ELF-1 (cell line): ENCODE results near the gene PRCD.
"Not testable (repeated sequence)": the region's sequence is repeated elsewhere in the genome, so short reads cannot be mapped to it uniquely, and the experiment has no call there.

ENCODE experiments used
- DNase-seq: peaks from one replicate; pipeline ENCODE4 v3.0.0-alpha.2; 2016; ENCODE audit warnings: low read depth, low spot score

The PRCD gene

GRCh38 chr17:76504117-76504516, 35.7 kb upstream of the PRCD start:
- DNase-seq, result no peak

DNA sequence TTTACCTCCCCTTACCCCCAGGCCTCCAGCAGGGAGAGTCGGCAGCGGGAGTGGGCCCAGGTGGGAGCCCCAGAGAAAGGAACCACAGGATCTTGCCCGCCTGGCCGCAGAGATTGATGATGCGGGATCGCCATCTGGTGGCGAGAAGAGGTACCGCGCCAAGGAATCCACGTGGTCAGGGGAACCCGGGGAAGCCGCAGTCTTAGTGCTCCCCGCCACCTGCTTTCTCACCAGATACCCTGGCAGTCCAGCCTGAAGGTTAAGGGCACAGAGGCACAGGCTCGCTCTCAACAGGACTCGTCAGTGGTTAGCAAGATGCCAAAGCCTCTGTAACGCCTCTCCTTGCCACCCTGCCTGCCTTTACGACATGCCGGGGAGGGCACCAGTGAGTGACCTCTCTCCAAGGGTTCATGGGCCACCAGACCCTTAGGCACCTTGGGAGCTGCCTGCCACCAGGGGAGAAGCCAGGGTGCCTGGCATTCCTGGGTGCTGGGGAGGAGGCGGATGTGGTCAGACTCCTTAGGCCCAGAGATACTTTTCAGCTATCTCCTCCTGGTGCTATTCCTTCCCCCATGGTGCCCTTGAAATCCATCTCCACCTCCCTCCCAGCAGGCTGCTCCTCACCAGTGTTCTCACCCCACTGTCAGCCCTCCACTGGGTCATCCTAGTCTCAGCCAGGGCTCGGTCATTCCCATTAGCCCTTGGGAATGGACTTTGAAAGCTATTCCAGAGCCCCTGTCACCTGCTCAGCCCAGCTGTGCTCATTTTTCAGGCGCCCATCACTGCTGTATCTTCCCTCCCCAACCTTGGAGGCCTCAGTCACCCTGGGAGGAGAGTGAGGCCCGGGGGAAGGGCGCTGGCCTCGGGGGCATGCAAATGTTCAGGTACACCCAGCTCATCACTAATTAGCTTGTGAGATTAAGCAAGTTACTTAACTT, 33.2 kb upstream of the PRCD start:
- DNase-seq, result peak; percentile 91

DNA sequence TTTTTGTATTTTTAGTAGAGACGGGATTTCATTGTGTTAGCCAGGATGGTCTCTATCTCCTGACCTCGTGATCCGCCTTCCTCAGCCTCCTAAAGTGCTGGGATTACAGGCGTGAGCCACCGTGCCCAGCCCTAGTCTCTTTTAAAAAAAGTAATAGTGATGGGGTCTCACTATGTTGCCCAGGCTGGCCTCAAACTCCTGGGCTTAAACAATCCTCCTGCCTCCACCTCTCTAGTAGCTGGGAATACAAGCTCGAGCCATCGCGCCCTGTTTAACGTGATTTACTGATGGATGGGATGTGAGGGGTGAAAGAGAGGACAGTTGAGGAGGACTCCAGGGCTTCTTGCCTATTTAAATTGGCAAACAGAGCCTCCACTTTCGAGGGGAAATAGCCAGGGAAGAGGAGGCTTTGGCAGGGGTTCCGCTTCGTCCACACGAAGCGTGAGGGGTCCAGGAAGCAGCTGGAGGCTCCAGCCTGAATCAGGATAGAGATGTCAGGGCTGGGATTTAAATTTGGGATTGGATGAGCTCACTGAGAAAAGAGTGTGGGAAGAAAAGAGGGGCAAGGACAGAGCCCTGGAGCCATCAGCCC, 31.3 kb upstream of the PRCD start:
- DNase-seq, result not testable (repeated sequence)

- no peak for DNase-seq
Measured at GRCh38 chr17:76510831-76511244, 29.0 kb upstream of the PRCD start.

DNA sequence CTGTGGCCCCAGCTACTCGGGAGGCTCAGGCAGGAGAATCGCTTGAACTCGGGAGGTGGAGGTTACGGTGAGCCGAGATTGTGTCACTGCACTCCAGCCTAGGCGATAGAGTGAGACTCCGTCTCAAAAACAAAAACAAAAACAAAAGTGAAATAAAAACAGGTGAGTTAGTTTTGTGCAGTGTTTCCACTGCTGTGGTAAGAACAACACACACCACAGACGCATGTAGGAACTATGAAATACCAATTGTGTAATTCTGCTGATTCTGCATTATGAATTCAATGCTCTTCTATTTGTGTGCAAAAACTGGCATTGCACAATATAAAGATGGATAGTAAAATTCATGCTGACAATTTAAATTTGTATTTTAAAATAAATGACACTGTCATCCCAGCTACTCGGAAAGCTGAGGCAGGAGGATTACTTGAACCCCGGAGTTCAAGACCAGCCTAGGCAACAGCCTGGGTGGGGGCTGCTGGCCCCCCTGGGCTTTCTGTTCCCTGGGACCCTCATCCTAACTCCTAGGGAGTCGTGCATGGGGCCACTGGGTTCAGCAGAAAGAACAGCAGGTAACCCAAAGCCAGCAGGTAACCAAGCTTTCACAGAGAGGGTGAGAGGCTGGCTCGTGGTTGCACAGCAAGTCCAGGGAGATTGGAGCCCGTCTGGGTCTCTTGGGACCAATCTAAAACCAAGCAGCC, 28.0 kb upstream of the PRCD start:
- no peak for DNase-seq

DNA sequence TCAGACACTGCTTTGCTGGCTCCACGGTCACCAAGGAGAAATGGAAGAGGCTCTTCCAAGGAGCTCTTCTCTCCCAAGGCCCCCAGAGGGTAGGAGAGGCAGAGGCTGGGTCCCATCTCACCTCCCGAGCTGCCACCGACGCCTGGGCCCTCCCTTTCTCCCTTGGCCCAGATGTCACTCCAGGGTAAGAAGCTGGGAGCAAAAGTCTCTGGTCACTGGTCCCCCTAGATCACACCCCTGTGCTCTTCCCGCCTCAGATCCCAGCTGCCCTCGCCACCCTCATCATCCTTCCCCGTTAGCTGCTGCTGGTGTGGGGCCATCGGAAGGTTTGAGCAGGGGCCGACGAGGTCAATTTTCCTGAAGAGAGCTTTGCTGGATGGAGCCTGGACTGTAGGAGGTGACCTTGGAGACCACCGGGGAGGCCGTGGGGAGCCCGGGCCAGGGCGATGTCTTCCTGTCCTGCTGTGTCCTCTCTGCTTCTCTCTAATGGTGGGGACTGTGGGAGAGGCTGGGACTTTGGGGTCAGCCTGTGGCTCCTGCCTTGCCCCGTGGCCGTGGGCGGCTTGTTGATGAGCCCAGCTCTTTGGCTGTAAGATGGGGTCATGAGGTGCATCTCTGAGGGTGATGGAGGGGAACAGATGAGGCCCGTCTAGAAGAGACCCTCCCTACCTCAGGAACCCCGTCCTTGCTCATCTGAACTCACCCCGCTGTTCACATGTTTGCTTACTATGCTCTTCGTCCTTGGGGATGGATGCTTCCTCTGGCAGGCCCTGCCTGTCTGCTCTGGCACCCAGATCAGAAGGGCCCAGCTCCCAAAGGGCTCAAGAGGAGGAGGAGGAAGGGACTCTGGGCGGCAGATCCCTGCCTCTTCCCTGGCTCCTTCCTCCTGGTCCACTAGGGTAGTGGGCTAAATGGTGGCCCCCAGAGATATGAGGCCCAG, 27.2 kb upstream of the PRCD start:
- no peak for DNase-seq

DNA sequence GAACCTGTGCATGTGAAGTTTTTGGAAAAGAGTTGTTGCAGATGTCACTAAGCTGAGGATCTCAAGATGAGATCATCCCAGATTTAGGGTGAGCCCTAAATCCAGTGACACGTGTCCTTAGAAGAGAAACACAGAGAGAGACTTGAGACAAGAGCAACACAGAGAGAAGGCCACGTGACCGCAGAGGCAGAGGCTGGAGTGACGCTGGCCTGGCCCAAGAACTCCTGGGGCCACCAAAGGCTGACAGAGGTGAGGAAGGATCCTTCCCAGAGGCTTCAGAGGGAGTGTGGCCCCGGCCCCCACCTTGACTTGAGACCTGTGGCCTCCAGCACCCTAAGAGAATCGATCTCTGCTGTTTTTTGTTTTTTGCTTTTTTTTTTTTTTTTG, 26.5 kb upstream of the PRCD start:
- no peak for DNase-seq

- not testable (repeated sequence) for DNase-seq
Measured at GRCh38 chr17:76514355-76514754, 25.5 kb upstream of the PRCD start.

DNA sequence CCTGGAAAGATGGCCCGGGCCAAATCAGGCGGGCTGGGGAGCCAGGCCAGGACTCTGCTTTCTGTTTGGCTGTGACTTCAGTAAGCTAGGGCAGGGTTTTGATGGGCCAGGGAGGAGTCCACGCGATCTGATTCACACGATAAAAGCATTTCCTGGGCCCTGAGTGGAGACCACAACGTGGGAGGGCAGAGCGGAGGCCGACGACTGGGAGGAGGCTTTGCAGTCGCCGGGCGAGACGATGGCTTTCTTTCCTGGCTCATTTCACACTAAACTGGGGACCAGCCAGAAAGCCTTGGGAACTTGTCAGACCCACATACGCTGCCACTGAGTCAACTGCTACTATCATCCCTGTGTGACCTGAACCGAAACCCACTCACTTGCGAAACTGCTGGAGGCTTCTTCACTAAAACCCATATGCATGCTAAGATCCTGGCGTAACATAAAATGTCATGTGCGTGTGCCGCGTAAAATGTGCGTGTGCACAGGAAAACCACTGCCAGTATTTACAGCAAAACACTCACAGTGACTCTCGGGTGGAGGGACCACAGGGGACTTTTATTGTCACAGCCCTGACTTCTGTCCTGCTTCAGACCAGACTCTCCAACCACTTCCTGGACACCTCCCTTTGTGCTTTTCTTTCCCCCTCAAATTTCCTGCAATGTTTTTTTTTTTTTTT, 24.4 kb upstream of the PRCD start:
- no peak for DNase-seq

DNA sequence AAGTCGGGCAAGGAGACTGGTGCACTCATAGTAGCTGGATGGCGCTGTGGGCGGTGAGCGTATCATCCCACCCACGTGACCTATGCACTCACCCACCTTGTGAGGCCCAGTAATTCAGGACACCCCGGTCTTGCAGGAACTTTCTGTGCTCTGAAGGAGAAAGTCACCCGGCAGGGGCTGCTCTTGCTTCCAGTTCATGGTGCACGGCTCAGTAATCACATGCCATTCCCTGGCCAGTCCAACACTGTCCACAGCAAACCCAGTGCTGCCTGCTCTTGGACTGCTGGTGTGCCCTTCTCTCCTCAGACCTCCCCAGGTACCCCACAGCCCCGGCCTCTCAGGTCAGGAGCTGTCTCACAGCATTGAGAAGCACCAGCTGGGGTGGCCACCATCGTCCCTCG, 22.2 kb upstream of the PRCD start:
- DNase-seq, result no peak

- DNase-seq, result no peak
Measured at GRCh38 chr17:76519048-76519966, 20.5 kb upstream of the PRCD start.

DNA sequence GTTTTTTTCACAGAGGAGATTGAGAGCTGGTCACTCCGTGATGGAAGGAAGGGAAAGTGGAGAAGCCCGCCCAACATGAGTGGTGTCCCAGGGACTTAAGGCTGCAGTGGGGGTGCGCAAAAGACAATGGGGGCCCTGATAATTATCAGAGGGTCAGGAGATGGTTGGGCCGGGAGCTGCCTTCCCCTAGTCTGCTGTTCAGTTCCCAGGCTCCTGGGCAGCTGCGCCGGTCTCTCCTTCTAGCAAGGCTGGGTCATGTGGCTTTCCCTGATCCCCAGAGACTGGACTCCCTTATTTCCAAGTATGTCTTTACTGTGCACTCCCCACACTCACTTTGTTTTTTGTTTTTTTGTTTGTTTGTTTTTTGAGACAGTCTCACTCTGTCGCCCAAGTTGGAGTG, 18.6 kb upstream of the PRCD start:
- DNase-seq, result no peak

DNA sequence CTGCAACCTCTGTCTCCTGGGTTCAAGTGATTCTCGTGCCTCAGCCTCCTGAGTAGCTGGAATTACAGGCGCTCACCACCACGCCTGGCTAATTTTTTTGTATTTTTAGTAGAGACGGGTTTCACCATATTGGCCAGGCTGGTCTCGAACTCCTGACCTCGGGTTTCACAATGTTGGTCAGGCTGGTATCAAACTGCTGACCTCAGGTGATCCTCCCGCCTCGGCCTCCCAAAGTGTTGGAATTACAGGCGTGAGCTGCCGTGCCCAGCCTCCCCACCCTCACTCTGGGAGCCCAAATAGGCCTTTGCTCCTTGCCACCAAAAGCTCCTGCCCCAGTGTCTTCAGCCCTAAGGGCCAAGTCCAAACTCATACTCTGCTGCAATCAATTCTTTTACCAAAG, 18.2 kb upstream of the PRCD start:
- DNase-seq, result not testable (repeated sequence)

DNA sequence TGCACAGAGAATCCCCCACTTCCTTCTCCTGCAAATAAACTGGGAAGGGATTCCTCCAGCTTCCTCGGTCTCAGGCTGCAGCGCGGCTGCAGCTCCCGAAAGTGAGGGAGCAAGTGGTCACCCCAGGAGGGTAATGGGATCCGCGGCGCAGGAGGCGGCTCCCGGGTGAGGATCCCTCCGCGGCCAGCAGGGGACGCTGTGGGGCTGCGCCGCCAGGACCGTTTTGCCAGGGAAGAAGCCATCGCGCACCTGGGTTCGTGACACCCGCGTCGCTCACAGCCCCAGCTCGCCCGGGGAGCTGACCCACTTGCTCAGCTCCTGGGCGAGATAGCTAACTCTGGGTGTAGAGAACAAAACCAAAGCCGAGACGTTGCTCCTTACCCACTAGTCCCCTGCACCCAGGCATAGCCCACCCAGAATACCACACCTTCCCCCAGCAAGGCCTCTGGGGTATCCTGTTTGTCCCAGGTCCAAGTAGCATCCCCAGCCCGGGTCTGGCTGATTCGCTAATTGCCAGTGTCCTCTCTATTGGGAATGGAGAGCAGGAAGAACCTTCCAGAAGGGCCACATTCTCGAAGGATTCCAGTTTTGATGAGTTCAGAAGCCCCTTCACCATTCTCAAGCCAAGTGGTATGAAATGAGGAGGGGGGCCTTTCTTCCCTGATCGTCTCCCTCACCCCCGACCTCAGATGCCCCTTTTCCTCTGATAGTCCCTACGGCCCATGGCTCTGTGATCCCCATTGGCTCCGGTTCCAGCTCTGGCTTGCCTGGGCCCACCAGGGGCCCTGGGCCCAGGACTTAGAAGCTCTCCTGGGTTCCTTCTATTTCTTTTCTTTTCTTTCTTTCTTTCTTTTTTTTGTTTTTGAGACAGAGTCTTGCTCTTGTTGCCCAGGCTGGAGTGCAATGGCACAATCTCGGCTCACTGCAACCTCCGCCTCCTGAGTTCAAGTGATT, 16.5 kb upstream of the PRCD start:
- DNase-seq, result peak; percentile 91

- no peak for DNase-seq
Measured at GRCh38 chr17:76524598-76525512, 15.0 kb upstream of the PRCD start.

- DNase-seq, result not testable (repeated sequence)
Measured at GRCh38 chr17:76525513-76525833, 14.4 kb upstream of the PRCD start.

GRCh38 chr17:76527016-76527415, 12.8 kb upstream of the PRCD start:
- DNase-seq, result not testable (repeated sequence)
